ENCODE measurements around the gene DBNL. TPM values are rescaled to one million over a fixed set of nuclear protein-coding genes. Genes with fewer than 3 reads are reported as not detected.

Gene DBNL
- total and polyA plus RNA-seq, 2 donors: 113 to 116 TPM

GRCh38 chr7:44108768-44109750, 64.6 kb downstream of the DBNL start:
- Histone ChIP-seq H3K9me3 (ENCODE audit: control insufficient read depth in 2 of 2, insufficient read depth in 1 of 2, low read length in 1 of 2) (peaks cover 0 to 16% of the 10 kb centered on the region in 2 donors), H3K4me3 (ENCODE audit: low read length in 2 of 2) (no peak overlapping the region), H3K27ac (ENCODE audit: low read depth in 1 of 2, low read length in 1 of 2) (peak overlapping the region in 1 of 2 donors; percentile 1), H3K27me3 (ENCODE audit: control insufficient read depth in 2 of 2, insufficient read depth in 1 of 2, low read length in 1 of 2) (peaks cover 0 to 6% of the 10 kb centered on the region in 2 donors), H3K4me1 (ENCODE audit: control insufficient read depth in 2 of 2, insufficient read depth in 2 of 2, low read length in 2 of 2) (peaks cover 20 to 55% of the 10 kb centered on the region in 2 donors), H3K36me3 (ENCODE audit: control insufficient read depth in 2 of 2, insufficient read depth in 2 of 2, low read length in 1 of 2) (peaks cover 77 to 84% of the 10 kb centered on the region in 2 donors)
- DNase-seq (ENCODE audit: low read depth in 6 of 9, low spot score in 9 of 9): no peak
- WGBS: 94% methylated on average over 21 of the region's 21 CpGs

- H3K27me3 ChIP-seq (ENCODE audit: control insufficient read depth in 2 of 2, insufficient read depth in 1 of 2, low read length in 1 of 2): peaks cover 0 to 1% of the 10 kb centered on the region in 2 donors
- H3K9me3 ChIP-seq (ENCODE audit: control insufficient read depth in 2 of 2, insufficient read depth in 1 of 2, low read length in 1 of 2): peaks cover 0 to 16% of the 10 kb centered on the region in 2 donors
- WGBS: 98% methylated on average over 18 of the region's 18 CpGs
- DNase-seq (ENCODE audit: low read depth in 6 of 9, low spot score in 9 of 9): no peak
- H3K4me3 ChIP-seq (ENCODE audit: low read length in 2 of 2): no peak overlapping the region
- H3K27ac ChIP-seq (ENCODE audit: low read depth in 1 of 2, low read length in 1 of 2): no peak overlapping the region
- peaks cover 86 to 93% of the 10 kb centered on the region in 2 donors for H3K36me3 ChIP-seq (ENCODE audit: control insufficient read depth in 2 of 2, insufficient read depth in 2 of 2, low read length in 1 of 2)
- H3K4me1 ChIP-seq (ENCODE audit: control insufficient read depth in 2 of 2, insufficient read depth in 2 of 2, low read length in 2 of 2): peaks cover 20 to 54% of the 10 kb centered on the region in 2 donors
Measured at GRCh38 chr7:44109991-44110390, 65.5 kb downstream of the DBNL start.

- H3K27me3 ChIP-seq (ENCODE audit: control insufficient read depth in 2 of 2, insufficient read depth in 1 of 2, low read length in 1 of 2): no peaks in the 10 kb centered on the region
- WGBS: 93% methylated on average over 27 of the region's 27 CpGs
- no peak overlapping the region for H3K27ac ChIP-seq (ENCODE audit: low read depth in 1 of 2, low read length in 1 of 2)
- peaks cover 95 to 98% of the 10 kb centered on the region in 2 donors for H3K36me3 ChIP-seq (ENCODE audit: control insufficient read depth in 2 of 2, insufficient read depth in 2 of 2, low read length in 1 of 2)
- DNase-seq (ENCODE audit: low read depth in 6 of 9, low spot score in 9 of 9): no peak
- H3K4me3 ChIP-seq (ENCODE audit: low read length in 2 of 2): no peak overlapping the region
- peaks cover 20 to 44% of the 10 kb centered on the region in 2 donors for H3K4me1 ChIP-seq (ENCODE audit: control insufficient read depth in 2 of 2, insufficient read depth in 2 of 2, low read length in 2 of 2)
- H3K9me3 ChIP-seq (ENCODE audit: control insufficient read depth in 2 of 2, insufficient read depth in 1 of 2, low read length in 1 of 2): peaks cover 0 to 16% of the 10 kb centered on the region in 2 donors
Measured at GRCh38 chr7:44110719-44111635, 66.5 kb downstream of the DBNL start.

Other genes starting within 250 kb of the DBNL start
- gene MRPS24, start 175.2 kb upstream of the DBNL start, total RNA-seq: 107 TPM
- 80.5 TPM for gene MRPS24, start 175.2 kb upstream of the DBNL start, polyA plus RNA-seq
- gene URGCP, start 138.1 kb upstream of the DBNL start, total RNA-seq: 12.2 TPM
- gene URGCP, start 138.1 kb upstream of the DBNL start, polyA plus RNA-seq: 14.6 TPM
- 6.7 TPM for gene UBE2D4, start 118.3 kb upstream of the DBNL start, total RNA-seq
- gene UBE2D4, start 118.3 kb upstream of the DBNL start, polyA plus RNA-seq: 10.2 TPM
- gene SPDYE1, start 46.8 kb upstream of the DBNL start, total RNA-seq: not detected
- gene SPDYE1, start 46.8 kb upstream of the DBNL start, polyA plus RNA-seq: not detected
- 31.0 TPM for gene PGAM2, start 20.9 kb downstream of the DBNL start, total RNA-seq
- 5.7 TPM for gene PGAM2, start 20.9 kb downstream of the DBNL start, polyA plus RNA-seq
- gene POLM, start 37.8 kb downstream of the DBNL start, total RNA-seq: 20.6 TPM
- 38.6 TPM for gene POLM, start 37.8 kb downstream of the DBNL start, polyA plus RNA-seq
- gene AEBP1, start 59.6 kb downstream of the DBNL start, total RNA-seq: 57.4 TPM
- gene AEBP1, start 59.6 kb downstream of the DBNL start, polyA plus RNA-seq: 126 TPM
- 79.6 TPM for gene POLD2, start 78.8 kb downstream of the DBNL start, total RNA-seq
- 44.0 TPM for gene POLD2, start 78.8 kb downstream of the DBNL start, polyA plus RNA-seq
- gene MYL7, start 96.6 kb downstream of the DBNL start, total RNA-seq: 0.57 TPM
- gene MYL7, start 96.6 kb downstream of the DBNL start, polyA plus RNA-seq: 0.73 TPM
- gene GCK, start 144.7 kb downstream of the DBNL start, total RNA-seq: 0.24 TPM
- 0.30 TPM for gene GCK, start 144.7 kb downstream of the DBNL start, polyA plus RNA-seq
- 44.0 TPM for gene YKT6, start 156.3 kb downstream of the DBNL start, total RNA-seq
- 38.9 TPM for gene YKT6, start 156.3 kb downstream of the DBNL start, polyA plus RNA-seq

Measured in thymus (tissue), 11 donors.